ENCODE measurements around the gene NEDD8. TPM values are rescaled to one million over a fixed set of nuclear protein-coding genes. Genes with fewer than 3 reads are reported as not detected.
"Not testable (repeated sequence)": the region's sequence is repeated elsewhere in the genome, so short reads cannot be mapped to it uniquely, and the experiment has no call there.

Gene NEDD8
- total RNA-seq, 4 donors from 2014 or later: 141 to 178 (median 162) TPM

DNA sequence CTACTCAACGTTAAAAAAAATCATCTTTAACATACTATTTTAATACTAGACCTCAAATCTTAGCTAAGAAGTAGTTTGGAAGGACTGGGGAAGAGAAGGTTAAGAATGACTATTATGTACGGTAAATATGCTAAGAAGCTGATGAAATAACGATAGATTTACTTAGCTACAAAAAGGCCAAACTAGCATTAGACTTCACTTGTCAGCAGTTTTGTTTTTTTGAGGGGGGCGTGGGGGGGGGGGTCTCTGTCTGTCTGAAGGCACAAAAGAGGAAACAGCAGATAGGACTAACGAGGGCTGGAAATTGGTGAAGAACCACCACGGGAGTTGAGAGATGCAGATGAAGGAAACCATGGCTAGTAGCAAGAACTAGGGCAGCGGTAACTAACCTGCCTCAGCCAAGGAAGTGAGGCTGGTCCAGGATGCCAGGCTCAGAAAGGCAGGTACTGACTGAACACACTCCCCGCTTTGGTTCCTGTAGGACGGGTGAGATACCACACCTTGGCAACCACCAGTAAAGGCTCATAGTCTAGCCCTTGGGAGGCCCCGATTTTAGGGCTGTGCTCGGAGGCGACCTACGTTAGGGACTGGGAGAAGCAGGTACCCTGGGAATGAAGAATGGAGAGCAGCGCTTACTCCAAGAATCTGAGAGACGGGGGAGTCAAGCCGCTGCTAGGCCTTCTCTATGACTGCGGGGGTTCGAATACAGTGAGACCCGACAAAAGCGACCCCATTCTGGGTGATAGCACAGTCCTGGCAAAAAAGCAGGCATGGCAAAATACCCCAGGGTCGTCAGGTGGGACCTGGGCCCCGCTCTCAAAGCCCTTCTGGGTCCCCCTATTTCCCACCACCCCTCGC is 675 bp downstream of the NEDD8 start:
- peak overlapping the region; percentile 85 to 96 (median 92) for H3K27ac ChIP-seq
- H3K4me3 ChIP-seq: peak overlapping the region; percentile 71 to 91 (median 86)
- H3K4me1 ChIP-seq: peaks cover 29 to 34% of the 10 kb centered on the region in 2 donors
- intact Hi-C loops (cut with DNase I; ENCODE audit: low total_unique reads) (loop anchor here (1.0 to 2.0 kb wide), 4 partner anchors 11 to 85 kb away; partner anchors contain the start of genes IPO4, PSME2, RABGGTA and RNF31), in situ Hi-C loops (cut with MboI; ENCODE audit: low sequenced_read_pairs in 4 of 4) (loop anchor here in 3 of 4 donors (10.0 to 25.0 kb wide), 2 partner anchors 203 to 206 kb away; partner anchors contain the start of genes CBLN3 (in 1 of the 3), KHNYN (in 1 of the 3) and SDR39U1 (in 1 of the 3))
- H3K36me3 ChIP-seq: peaks cover 0 to 8% of the 10 kb centered on the region in 2 donors
- ATAC-seq (no peak), DNase-seq (no peak)
- H3K27me3 ChIP-seq: no peaks in the 10 kb centered on the region
- no peaks in the 10 kb centered on the region for H3K9me3 ChIP-seq
- TF ChIP-seq POLR2A (IDR thresholded peaks at IDR 0.05): no peak
- TF ChIP-seq, protein P1, sequence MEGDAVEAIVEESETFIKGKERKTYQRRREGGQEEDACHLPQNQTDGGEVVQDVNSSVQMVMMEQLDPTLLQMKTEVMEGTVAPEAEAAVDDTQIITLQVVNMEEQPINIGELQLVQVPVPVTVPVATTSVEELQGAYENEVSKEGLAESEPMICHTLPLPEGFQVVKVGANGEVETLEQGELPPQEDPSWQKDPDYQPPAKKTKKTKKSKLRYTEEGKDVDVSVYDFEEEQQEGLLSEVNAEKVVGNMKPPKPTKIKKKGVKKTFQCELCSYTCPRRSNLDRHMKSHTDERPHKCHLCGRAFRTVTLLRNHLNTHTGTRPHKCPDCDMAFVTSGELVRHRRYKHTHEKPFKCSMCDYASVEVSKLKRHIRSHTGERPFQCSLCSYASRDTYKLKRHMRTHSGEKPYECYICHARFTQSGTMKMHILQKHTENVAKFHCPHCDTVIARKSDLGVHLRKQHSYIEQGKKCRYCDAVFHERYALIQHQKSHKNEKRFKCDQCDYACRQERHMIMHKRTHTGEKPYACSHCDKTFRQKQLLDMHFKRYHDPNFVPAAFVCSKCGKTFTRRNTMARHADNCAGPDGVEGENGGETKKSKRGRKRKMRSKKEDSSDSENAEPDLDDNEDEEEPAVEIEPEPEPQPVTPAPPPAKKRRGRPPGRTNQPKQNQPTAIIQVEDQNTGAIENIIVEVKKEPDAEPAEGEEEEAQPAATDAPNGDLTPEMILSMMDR (IDR thresholded peaks at IDR 0.05 in 4 of 5, conservative IDR thresholded peaks at IDR 0.05 in 1 of 5): no peak

DNA sequence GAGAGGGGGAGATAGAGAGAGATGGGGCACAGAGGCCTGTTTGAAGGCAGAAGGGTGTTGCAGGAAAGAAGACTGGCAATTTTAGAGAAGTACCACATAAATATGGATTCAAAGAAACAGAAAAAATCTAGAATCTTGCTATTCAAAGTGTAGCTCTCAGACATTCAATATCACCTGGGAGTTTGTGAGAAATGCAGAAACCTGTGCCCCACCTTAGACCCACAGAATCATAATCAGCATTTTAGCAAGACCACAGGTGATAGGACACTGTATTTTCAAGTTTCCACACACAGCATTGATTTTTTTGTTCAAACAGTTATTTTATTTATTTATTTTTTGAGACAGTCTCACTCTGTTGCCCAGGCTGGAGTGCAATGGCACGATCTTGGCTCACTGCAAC is 3.3 kb downstream of the NEDD8 start:
- Histone ChIP-seq H3K4me1 (peaks cover 17 to 21% of the 10 kb centered on the region in 2 donors), H3K27ac (no peak overlapping the region), H3K4me3 (no peak overlapping the region), H3K36me3 (no peaks in the 10 kb centered on the region), H3K27me3 (no peaks in the 10 kb centered on the region), H3K9me3 (no peaks in the 10 kb centered on the region)
- TF ChIP-seq POLR2A (IDR thresholded peaks at IDR 0.05): no peak
- TF ChIP-seq, protein P1 (IDR thresholded peaks at IDR 0.05 in 4 of 5, conservative IDR thresholded peaks at IDR 0.05 in 1 of 5): no peak
- no peak for ATAC-seq
- intact Hi-C loops (cut with DNase I; ENCODE audit: low total_unique reads) (no loop called here), in situ Hi-C loops (cut with MboI; ENCODE audit: low sequenced_read_pairs in 4 of 4) (loop anchor here in 1 of 4 donors (25.0 kb wide), 1 partner anchor 208 kb away; the partner anchor contains the start of genes CBLN3, KHNYN and SDR39U1)
- DNase-seq: no peak

DNA sequence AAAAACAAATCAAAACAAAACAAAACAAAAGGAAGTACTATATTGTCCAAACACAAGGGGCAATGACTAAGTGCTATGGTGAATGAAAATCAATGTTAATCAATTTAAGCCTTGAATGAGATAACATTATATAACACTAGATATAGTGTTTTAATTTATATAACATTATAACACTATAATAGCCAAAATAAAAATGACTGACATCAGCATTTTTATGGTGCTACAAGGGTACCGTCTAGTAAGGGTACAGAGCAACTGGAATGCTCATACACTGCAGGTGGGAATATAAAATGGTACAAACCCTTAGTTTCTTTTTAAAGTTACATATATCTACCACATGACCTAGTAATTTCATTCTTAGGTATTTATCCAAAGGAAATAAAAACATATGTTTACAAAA is 5.7 kb downstream of the NEDD8 start:
- TF ChIP-seq, protein P1 (IDR thresholded peaks at IDR 0.05 in 4 of 5, conservative IDR thresholded peaks at IDR 0.05 in 1 of 5): no peak
- no peak for TF ChIP-seq POLR2A (IDR thresholded peaks at IDR 0.05)
- Histone ChIP-seq H3K4me3 (no peak overlapping the region), H3K27me3 (no peaks in the 10 kb centered on the region), H3K4me1 (peaks cover 7 to 9% of the 10 kb centered on the region in 2 donors), H3K36me3 (no peaks in the 10 kb centered on the region), H3K9me3 (no peaks in the 10 kb centered on the region), H3K27ac (no peak overlapping the region)
- in situ Hi-C loops (cut with MboI; ENCODE audit: low sequenced_read_pairs in 4 of 4) (loop anchor here in 1 of 4 donors (25.0 kb wide), 1 partner anchor 211 kb away; the partner anchor contains the start of genes CBLN3, KHNYN and SDR39U1), intact Hi-C loops (cut with DNase I; ENCODE audit: low total_unique reads) (no loop called here)
- no peak for ATAC-seq
- no peak for DNase-seq

DNA sequence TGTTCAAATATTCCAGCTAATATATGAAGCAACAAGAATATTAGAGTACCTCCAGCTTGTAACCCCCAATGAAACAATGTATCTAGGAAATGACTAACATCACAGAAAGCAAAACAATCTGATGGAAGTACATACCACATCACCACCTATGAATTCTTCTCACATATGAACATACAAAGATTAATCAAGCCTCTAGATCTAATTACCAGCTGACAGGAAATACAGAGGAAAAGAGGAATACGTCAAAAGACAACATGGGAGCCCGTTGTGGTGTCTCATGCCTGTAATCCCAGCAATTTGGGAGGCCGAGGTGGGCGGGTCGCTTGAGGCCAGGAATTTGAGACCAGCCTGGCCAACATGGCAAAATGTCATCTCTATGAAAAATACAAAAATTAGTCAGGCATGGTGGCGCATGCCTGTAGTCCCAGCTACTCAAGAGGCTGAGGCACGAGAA is 7.5 kb downstream of the NEDD8 start:
- in situ Hi-C loops (cut with MboI; ENCODE audit: low sequenced_read_pairs in 4 of 4) (loop anchor here in 1 of 4 donors (25.0 kb wide), 1 partner anchor 213 kb away; the partner anchor contains the start of genes CBLN3, KHNYN and SDR39U1), intact Hi-C loops (cut with DNase I; ENCODE audit: low total_unique reads) (no loop called here)
- H3K4me1 ChIP-seq: no peaks in the 10 kb centered on the region
- no peak for ATAC-seq
- no peaks in the 10 kb centered on the region for H3K27me3 ChIP-seq
- H3K4me3 ChIP-seq: no peak overlapping the region
- H3K9me3 ChIP-seq: no peaks in the 10 kb centered on the region
- TF ChIP-seq POLR2A (IDR thresholded peaks at IDR 0.05): no peak
- TF ChIP-seq, protein P1 (IDR thresholded peaks at IDR 0.05 in 4 of 5, conservative IDR thresholded peaks at IDR 0.05 in 1 of 5): no peak
- H3K36me3 ChIP-seq: no peaks in the 10 kb centered on the region
- peak overlapping the region in 3 of 4 donors; percentile 16 to 38 (median 21) for H3K27ac ChIP-seq
- no peak for DNase-seq

DNA sequence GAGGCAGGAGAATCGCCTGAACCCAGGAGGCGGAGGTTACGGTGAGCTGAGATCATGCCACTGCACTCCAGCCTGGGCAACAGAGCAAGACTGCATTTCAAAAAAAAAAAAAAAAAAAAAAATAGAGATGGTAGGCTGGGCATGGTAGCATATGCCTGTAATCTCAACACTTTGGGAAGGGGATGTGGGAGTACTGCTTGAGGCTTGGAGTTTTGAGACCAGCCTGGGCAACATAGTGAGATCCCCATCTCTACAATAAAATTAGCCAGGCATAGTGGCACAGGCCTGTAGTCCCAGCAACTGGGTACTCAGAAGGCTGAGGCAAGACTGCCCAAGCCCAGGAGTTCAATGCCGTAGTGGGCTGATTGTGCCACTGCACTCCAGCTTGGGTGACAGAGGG is 9.2 kb downstream of the NEDD8 start:
- DNase-seq; H3K27me3 ChIP-seq; H3K4me1 ChIP-seq; H3K9me3 ChIP-seq; H3K27ac ChIP-seq; H3K36me3 ChIP-seq; intact Hi-C loops (cut with DNase I; ENCODE audit: low total_unique reads); ATAC-seq; in situ Hi-C loops (cut with MboI; ENCODE audit: low sequenced_read_pairs in 4 of 4); H3K4me3 ChIP-seq: not testable (repeated sequence)

Data from gastrocnemius medialis (tissue), 4 donors.